HepG2 (cell line): Measurements from ENCODE around the gene GABRA1. TPM values are rescaled to one million over a fixed set of nuclear protein-coding genes. Genes with fewer than 3 reads are reported as not detected.

Source experiments
- ATAC-seq: fragments of 200-7000 bp; cut with Tn5 transposase; 3 replicates; pipeline ENCODE4 v1.9.1; 2020; ENCODE audit warnings: mild to moderate bottlenecking, moderate library complexity
- BruUV-seq: library from RNA; stranded (reverse); fragments of 400-500 nt; replicated peaks from 2 replicates; lab custom pipeline; 2021; lab: Mats Ljungman, UMichigan
- CTCF ChIA-PET: fragments of 300-600 bp; formaldehyde crosslinking; extraction: SDS; loops from one replicate; lab custom pipeline; 2021; ENCODE audit warnings: low total read pairs, inconsistent platforms, low intra/inter-chr PET ratio; lab: Yijun Ruan, JAX
- POLR2A ChIA-PET: fragments of 350-600 bp; sonication (Branson Sonifier 250); formaldehyde crosslinking; loops from one replicate; lab custom pipeline; 2020; ENCODE audit warnings: antibody characterized with exemption, inconsistent platforms; lab: Yijun Ruan, JAX
- DNase-seq: peaks from one replicate; pipeline ENCODE4 v3.0.0-alpha.2; 2015; ENCODE audit warnings: low spot score
- FAIRE-seq: peaks from 3 replicates; lab custom pipeline; 2011; peaks lifted over from hg19 to GRCh38; lab: Jason Lieb, UNC
- H2AFZ ChIP-seq: one replicate; pipeline ENCODE4 v1.6.1; 2011; ENCODE audit warnings: low read length, inconsistent platforms
- H3K27ac ChIP-seq: fragments of 300-600 bp; 3 replicates; pipeline ENCODE4 v1.8.0; 2011; ENCODE audit warnings: mixed run types, mild to moderate bottlenecking, mixed read lengths, low read length, inconsistent platforms; ENCODE audit not compliant: insufficient read depth; ENCODE audit errors: extremely low read length
- H3K27me3 ChIP-seq, 2 experiments: fragments of 200-600 bp in 1 of 2; 2 replicates in 1 of 2; 3 replicates in 1 of 2; pipeline versions ENCODE4 v1.6.0 to v1.8.0; 2011; ENCODE audit warnings: low read length in 2 of 2, mild to moderate bottlenecking in 2 of 2, moderate library complexity in 2 of 2, inconsistent platforms in 1 of 2; ENCODE audit not compliant: insufficient read depth in 2 of 2, control insufficient read depth in 1 of 2
- H3K36me3 ChIP-seq, 2 experiments: fragments of 200-600 bp in 1 of 2; replicated peaks in 1 of 2; 2 replicates in 1 of 2; 3 replicates in 1 of 2; pipeline versions ENCODE4 v1.5.1 to v1.8.0; 2011; ENCODE audit warnings: low read length in 2 of 2, inconsistent platforms in 1 of 2; ENCODE audit not compliant: insufficient read depth in 2 of 2, control insufficient read depth in 1 of 2
- H3K4me1 ChIP-seq: 2 replicates; pipeline ENCODE4 v1.5.1; 2012; ENCODE audit warnings: low read length, inconsistent platforms; ENCODE audit not compliant: insufficient read depth
- H3K4me2 ChIP-seq: 2 replicates; pipeline ENCODE4 v1.6.0; 2011; ENCODE audit warnings: low read depth, low read length, inconsistent platforms
- H3K4me3 ChIP-seq, 3 experiments: fragments of 200-600 bp in 1 of 3; sonication (generic), shearing (Covaris generic) in 1 of 3; replicated peaks in 1 of 3; 2 replicates each; pipeline ENCODE4 v1.5.1; 2011 to 2016; ENCODE audit warnings: low read length in 3 of 3, inconsistent platforms in 2 of 3, low read depth in 2 of 3, mild to moderate bottlenecking in 2 of 3, control low read depth in 1 of 3, mixed read lengths in 1 of 3; ENCODE audit not compliant: insufficient read depth in 1 of 3
- H3K79me2 ChIP-seq: one replicate; pipeline ENCODE4 v1.6.1; 2011; ENCODE audit warnings: low read length, inconsistent platforms; ENCODE audit not compliant: insufficient read depth
- H3K9ac ChIP-seq: 2 replicates; pipeline ENCODE4 v1.6.0; 2011; ENCODE audit warnings: mild to moderate bottlenecking, low read depth, low read length, inconsistent platforms; ENCODE audit not compliant: insufficient read depth
- H3K9me3 ChIP-seq: 2 replicates; pipeline ENCODE4 v1.5.1; 2012; ENCODE audit warnings: mild to moderate bottlenecking, low read length
- H4K20me1 ChIP-seq: 2 replicates; pipeline ENCODE4 v1.6.0; 2011; ENCODE audit warnings: inconsistent platforms, mild to moderate bottlenecking, low read length, moderate library complexity; ENCODE audit not compliant: insufficient read depth
- ZNF552 ChIP-seq: sonication (generic); formaldehyde crosslinking; IDR thresholded peaks from 2 replicates; pipeline ENCODE4 v1.9.0; 2022; ENCODE audit warnings: missing genetic modification reagents, mild to moderate bottlenecking, borderline replicate concordance
- WGBS: methylation state at CpG from one replicate; pipeline ENCODE4 v1.1.6; 2017; ENCODE audit warnings: low lambda C conversion rate; 5-methylcytosine and 5-hydroxymethylcytosine counted together
- in situ Hi-C: cut with HindIII; loops from 2 replicates; pipeline ENCODE4 v1.10.0; 2017; ENCODE audit warnings: low pct_unique_long_range_greater_than_20kb; ENCODE audit not compliant: extremely low pct_ligation_motif_present
- intact Hi-C: fragments of 100-400 bp; cut with micrococcal nuclease; formaldehyde crosslinking; loops from one replicate; pipeline ENCODE4 v1.10.0; 2022; ENCODE audit not compliant: unreplicated experiment
- polyA plus RNA-seq, 8 experiments: library from polyadenylated mRNA; depleted of rRNA in 3 of 8; stranded (reverse) in 7 of 8; unstranded in 1 of 8; fragments of >200 nt; fragmentation: Illumina TruSeq in 4 of 8; extraction: Trizol in 4 of 8; gene quantifications; 2 replicates each; pipeline versions ENCODE4 v1.2.1 to v1.2.3, GENCODE V29; 2011 to 2016; ENCODE audit warnings: low read depth in 4 of 8, missing spikeins in 1 of 8, mixed read lengths in 1 of 8; ENCODE audit not compliant: insufficient read depth in 1 of 8
- total RNA-seq, 5 experiments: library from RNA; depleted of rRNA; stranded (reverse); fragments of >200 nt; fragmentation: Illumina TruSeq; extraction: Trizol; gene quantifications; 2 replicates each; pipeline ENCODE4 v1.2.3, GENCODE V29; 2016; ENCODE audit warnings: low read depth in 1 of 5
- TF ChIP-seq, protein P1 (sequence below): sonication (generic); formaldehyde crosslinking; IDR thresholded peaks from 2 replicates; pipeline ENCODE4 v1.9.0; 2021; ENCODE audit warnings: mild to moderate bottlenecking, missing genetic modification reagents
- TF ChIP-seq, protein P2 (sequence below): sonication (generic); formaldehyde crosslinking; IDR thresholded peaks from 2 replicates; pipeline ENCODE4 v1.4.0; 2020; ENCODE audit warnings: mild to moderate bottlenecking, missing genetic modification reagents, borderline replicate concordance

GABRA1 gene
- total and polyA plus RNA-seq, 2 of the 13 experiments (the other 11 are each of a cell fraction or from before 2014, with no cell fraction given), result not detected

DNA sequence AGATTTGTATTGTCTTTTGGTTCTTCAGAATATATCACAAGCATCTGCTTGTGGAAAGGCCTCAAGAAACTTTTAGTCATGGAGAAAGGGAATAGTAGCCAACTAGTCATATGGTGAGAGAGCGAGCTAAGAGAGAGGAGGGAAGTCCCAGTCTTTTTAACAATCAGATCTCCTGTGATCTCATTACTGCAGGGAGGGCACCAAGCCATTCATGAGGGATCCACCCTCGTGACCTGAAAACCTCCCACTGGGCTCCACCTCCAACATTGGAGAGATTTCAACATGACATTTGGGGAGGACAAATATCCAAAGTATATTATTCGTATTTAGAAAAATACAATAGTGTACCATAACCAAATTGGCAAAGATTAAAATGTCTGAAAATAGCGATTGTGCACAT is 99.0 kb downstream of the GABRA1 start:
- H3K4me3 ChIP-seq, result no peak overlapping the region
- in situ Hi-C loops, result no loop called here
- no peaks in the 10 kb centered on the region; a peak in 1 of 5 replicates for H3K27me3 ChIP-seq
- no TSS peak for BruUV-seq
- intact Hi-C loops, result no loop called here
- TF ChIP-seq ZNF552, result no peak
- TF ChIP-seq, protein P1, sequence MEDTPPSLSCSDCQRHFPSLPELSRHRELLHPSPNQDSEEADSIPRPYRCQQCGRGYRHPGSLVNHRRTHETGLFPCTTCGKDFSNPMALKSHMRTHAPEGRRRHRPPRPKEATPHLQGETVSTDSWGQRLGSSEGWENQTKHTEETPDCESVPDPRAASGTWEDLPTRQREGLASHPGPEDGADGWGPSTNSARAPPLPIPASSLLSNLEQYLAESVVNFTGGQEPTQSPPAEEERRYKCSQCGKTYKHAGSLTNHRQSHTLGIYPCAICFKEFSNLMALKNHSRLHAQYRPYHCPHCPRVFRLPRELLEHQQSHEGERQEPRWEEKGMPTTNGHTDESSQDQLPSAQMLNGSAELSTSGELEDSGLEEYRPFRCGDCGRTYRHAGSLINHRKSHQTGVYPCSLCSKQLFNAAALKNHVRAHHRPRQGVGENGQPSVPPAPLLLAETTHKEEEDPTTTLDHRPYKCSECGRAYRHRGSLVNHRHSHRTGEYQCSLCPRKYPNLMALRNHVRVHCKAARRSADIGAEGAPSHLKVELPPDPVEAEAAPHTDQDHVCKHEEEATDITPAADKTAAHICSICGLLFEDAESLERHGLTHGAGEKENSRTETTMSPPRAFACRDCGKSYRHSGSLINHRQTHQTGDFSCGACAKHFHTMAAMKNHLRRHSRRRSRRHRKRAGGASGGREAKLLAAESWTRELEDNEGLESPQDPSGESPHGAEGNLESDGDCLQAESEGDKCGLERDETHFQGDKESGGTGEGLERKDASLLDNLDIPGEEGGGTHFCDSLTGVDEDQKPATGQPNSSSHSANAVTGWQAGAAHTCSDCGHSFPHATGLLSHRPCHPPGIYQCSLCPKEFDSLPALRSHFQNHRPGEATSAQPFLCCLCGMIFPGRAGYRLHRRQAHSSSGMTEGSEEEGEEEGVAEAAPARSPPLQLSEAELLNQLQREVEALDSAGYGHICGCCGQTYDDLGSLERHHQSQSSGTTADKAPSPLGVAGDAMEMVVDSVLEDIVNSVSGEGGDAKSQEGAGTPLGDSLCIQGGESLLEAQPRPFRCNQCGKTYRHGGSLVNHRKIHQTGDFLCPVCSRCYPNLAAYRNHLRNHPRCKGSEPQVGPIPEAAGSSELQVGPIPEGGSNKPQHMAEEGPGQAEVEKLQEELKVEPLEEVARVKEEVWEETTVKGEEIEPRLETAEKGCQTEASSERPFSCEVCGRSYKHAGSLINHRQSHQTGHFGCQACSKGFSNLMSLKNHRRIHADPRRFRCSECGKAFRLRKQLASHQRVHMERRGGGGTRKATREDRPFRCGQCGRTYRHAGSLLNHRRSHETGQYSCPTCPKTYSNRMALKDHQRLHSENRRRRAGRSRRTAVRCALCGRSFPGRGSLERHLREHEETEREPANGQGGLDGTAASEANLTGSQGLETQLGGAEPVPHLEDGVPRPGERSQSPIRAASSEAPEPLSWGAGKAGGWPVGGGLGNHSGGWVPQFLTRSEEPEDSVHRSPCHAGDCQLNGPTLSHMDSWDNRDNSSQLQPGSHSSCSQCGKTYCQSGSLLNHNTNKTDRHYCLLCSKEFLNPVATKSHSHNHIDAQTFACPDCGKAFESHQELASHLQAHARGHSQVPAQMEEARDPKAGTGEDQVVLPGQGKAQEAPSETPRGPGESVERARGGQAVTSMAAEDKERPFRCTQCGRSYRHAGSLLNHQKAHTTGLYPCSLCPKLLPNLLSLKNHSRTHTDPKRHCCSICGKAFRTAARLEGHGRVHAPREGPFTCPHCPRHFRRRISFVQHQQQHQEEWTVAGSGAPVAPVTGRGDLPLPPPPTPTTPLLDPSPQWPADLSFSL (CRISPR knock-in tag), result no peak
- TF ChIP-seq, protein P2, sequence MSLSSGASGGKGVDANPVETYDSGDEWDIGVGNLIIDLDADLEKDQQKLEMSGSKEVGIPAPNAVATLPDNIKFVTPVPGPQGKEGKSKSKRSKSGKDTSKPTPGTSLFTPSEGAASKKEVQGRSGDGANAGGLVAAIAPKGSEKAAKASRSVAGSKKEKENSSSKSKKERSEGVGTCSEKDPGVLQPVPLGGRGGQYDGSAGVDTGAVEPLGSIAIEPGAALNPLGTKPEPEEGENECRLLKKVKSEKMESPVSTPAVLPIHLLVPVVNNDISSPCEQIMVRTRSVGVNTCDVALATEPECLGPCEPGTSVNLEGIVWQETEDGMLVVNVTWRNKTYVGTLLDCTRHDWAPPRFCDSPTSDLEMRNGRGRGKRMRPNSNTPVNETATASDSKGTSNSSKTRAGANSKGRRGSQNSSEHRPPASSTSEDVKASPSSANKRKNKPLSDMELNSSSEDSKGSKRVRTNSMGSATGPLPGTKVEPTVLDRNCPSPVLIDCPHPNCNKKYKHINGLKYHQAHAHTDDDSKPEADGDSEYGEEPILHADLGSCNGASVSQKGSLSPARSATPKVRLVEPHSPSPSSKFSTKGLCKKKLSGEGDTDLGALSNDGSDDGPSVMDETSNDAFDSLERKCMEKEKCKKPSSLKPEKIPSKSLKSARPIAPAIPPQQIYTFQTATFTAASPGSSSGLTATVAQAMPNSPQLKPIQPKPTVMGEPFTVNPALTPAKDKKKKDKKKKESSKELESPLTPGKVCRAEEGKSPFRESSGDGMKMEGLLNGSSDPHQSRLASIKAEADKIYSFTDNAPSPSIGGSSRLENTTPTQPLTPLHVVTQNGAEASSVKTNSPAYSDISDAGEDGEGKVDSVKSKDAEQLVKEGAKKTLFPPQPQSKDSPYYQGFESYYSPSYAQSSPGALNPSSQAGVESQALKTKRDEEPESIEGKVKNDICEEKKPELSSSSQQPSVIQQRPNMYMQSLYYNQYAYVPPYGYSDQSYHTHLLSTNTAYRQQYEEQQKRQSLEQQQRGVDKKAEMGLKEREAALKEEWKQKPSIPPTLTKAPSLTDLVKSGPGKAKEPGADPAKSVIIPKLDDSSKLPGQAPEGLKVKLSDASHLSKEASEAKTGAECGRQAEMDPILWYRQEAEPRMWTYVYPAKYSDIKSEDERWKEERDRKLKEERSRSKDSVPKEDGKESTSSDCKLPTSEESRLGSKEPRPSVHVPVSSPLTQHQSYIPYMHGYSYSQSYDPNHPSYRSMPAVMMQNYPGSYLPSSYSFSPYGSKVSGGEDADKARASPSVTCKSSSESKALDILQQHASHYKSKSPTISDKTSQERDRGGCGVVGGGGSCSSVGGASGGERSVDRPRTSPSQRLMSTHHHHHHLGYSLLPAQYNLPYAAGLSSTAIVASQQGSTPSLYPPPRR (CRISPR knock-in tag), result no peak
- TF ChIP-seq, all 625 proteins: peak for 0
- Histone ChIP-seq H3K9ac (no peak overlapping the region), H3K36me3 (no peaks in the 10 kb centered on the region), H3K79me2 (no peaks in the 10 kb centered on the region), H3K9me3 (no peaks in the 10 kb centered on the region), H3K27ac (no peak overlapping the region), H3K4me2 (no peak overlapping the region), H3K4me1 (no peaks in the 10 kb centered on the region), H4K20me1 (no peaks in the 10 kb centered on the region), H2AFZ (no peak overlapping the region)
- ChIA-PET POLR2A (no interaction called here), CTCF (no interaction called here)
- DNase-seq (no peak), ATAC-seq (no peak), FAIRE-seq (no peak)
- WGBS, result 1% methylated on average over 4 of the region's 4 CpGs

Other genes starting within 250 kb of the GABRA1 start
- gene GABRA6, start 162.4 kb upstream of the GABRA1 start, total RNA-seq (2016; rRNA removed; fragmentation: Illumina TruSeq; extraction: Trizol), result not detected in 2 replicates
- not detected in 2 replicates for gene GABRA6, start 162.4 kb upstream of the GABRA1 start, polyA plus RNA-seq (2011; rRNA removed)
- not detected in 2 replicates for gene GABRG2, start 219.7 kb downstream of the GABRA1 start, total RNA-seq (2016; rRNA removed; fragmentation: Illumina TruSeq; extraction: Trizol)
- gene GABRG2, start 219.7 kb downstream of the GABRA1 start, polyA plus RNA-seq (2011; rRNA removed), result not detected in 2 replicates